Measurements from ENCODE around the gene MAEL. TPM values are rescaled to one million over a fixed set of nuclear protein-coding genes. Genes with fewer than 3 reads are reported as not detected.
A peak's percentile ranks its signal among the peaks of the same experiment; 100 is the strongest.

The MAEL gene
- total RNA-seq, 1 experiment from 2014 or later = 0.26 TPM

DNA sequence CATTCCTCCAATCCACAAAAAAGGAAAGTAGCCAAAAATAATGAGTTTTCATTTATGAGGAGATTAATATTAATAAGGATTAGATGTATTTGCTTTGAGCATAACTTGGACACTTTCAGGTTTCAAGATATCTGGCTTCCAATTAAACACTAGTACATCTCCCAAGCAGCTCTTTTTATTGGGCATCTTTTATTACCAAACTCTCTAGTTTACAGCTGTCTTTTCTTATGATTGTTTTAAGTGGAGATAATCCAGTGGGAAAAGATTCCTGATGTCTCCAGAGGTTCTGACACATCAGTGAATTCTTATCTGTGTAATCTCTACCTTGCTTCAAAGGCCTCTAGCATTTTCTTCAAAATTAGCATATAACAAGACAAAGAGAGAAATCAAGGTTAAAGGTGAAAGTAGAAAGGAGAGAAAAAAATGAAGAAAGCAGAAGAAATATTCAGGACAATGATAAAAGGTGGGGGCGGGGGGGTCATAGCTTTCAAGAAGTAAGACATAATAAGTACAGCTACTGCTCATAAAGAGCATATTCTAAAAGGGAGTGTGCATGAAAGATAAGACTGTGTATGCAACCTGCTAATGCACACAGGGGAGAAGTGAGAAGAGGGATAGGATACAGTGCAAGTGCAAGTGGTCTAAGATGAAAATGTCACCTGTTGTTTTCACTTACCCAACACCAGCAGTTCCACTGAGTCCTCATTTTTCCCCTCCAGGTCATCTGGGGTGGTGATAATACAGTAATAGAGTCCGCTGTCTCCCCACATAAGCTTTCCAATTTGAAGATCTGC lies 32.8 kb upstream of the MAEL start (continued):
- TF ChIP-seq ZNF532 (CRISPR knock-in tag; IDR thresholded peaks at IDR 0.05; ENCODE audit: borderline replicate concordance) = no peak
- TF ChIP-seq, protein P1, sequence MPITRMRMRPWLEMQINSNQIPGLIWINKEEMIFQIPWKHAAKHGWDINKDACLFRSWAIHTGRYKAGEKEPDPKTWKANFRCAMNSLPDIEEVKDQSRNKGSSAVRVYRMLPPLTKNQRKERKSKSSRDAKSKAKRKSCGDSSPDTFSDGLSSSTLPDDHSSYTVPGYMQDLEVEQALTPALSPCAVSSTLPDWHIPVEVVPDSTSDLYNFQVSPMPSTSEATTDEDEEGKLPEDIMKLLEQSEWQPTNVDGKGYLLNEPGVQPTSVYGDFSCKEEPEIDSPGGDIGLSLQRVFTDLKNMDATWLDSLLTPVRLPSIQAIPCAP (CRISPR knock-in tag; IDR thresholded peaks at IDR 0.05) = no peak
- TF ChIP-seq OVOL2 (CRISPR knock-in tag; IDR thresholded peaks at IDR 0.05; ENCODE audit: borderline replicate concordance) = no peak
- TF ChIP-seq FOXP4 (CRISPR knock-in tag; IDR thresholded peaks at IDR 0.05) = no peak
- no peak for TF ChIP-seq KAT7 (CRISPR knock-in tag; IDR thresholded peaks at IDR 0.05; ENCODE audit: borderline replicate concordance)
- TF ChIP-seq PRRX2 (CRISPR knock-in tag; IDR thresholded peaks at IDR 0.05) = no peak

DNA sequence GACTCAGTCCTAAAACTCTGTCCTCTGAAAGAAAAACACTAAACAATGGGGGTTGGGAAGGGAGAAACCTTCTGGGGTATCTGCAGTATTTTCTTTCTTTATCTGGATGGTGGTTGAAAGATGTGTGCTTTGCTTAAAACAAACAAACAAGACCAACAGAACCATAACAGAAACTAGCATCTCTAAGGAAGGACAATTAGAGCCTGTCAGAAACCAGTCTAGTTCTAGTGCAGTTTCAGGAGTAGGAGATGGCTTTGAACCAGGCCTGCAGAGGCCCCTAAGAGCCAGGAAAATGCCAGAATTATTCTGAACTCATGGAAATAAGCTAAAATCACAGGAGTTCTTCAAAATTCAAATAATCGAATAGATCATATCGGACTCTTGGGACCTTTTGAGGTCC lies 32.2 kb upstream of the MAEL start:
- H3K36me3 Mint-ChIP-seq = no peaks in the 10 kb centered on the region
- ATAC-seq = no peak
- no peak for TF ChIP-seq TP53 (CRISPR knock-in tag; IDR thresholded peaks at IDR 0.05)
- no peak for TF ChIP-seq JAZF1 (CRISPR knock-in tag; IDR thresholded peaks at IDR 0.05)
- TF ChIP-seq CDX4 (CRISPR knock-in tag; IDR thresholded peaks at IDR 0.05; ENCODE audit: borderline replicate concordance) = no peak
- TF ChIP-seq FOXP1 (CRISPR knock-in tag; IDR thresholded peaks at IDR 0.05; ENCODE audit: borderline replicate concordance) = no peak
- TF ChIP-seq ZNF263 (CRISPR knock-in tag; IDR thresholded peaks at IDR 0.05; ENCODE audit: low read depth) = no peak
- TF ChIP-seq, protein P2, sequence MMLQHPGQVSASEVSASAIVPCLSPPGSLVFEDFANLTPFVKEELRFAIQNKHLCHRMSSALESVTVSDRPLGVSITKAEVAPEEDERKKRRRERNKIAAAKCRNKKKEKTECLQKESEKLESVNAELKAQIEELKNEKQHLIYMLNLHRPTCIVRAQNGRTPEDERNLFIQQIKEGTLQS (CRISPR knock-in tag; conservative IDR thresholded peaks at IDR 0.05) = no peak
- no peak for DNase-seq (ENCODE audit: low spot score)
- no peak overlapping the region for H3K4me3 Mint-ChIP-seq
- peaks cover 20% of the 10 kb centered on the region for H3K27me3 Mint-ChIP-seq (ENCODE audit: low read depth)
- no peak overlapping the region for H3K27ac Mint-ChIP-seq
- ChIA-PET POLR2A (no interaction called here), CTCF (no interaction called here)
- H3K4me1 Mint-ChIP-seq = peaks cover 9% of the 10 kb centered on the region
- H3K9me3 Mint-ChIP-seq = no peaks in the 10 kb centered on the region

GRCh38 chr1:166960858-166961474 lies 28.1 kb upstream of the MAEL start:
- Mint-ChIP-seq H3K9me3 (no peaks in the 10 kb centered on the region), H3K36me3 (no peaks in the 10 kb centered on the region), H3K4me1 (no peaks in the 10 kb centered on the region), H3K4me3 (no peak overlapping the region), H3K27me3 (ENCODE audit: low read depth) (peaks cover 17% of the 10 kb centered on the region), H3K27ac (no peak overlapping the region)
- DNase-seq (ENCODE audit: low spot score) = no peak
- ChIA-PET POLR2A (no interaction called here), CTCF (no interaction called here)
- TF ChIP-seq, protein P3, sequence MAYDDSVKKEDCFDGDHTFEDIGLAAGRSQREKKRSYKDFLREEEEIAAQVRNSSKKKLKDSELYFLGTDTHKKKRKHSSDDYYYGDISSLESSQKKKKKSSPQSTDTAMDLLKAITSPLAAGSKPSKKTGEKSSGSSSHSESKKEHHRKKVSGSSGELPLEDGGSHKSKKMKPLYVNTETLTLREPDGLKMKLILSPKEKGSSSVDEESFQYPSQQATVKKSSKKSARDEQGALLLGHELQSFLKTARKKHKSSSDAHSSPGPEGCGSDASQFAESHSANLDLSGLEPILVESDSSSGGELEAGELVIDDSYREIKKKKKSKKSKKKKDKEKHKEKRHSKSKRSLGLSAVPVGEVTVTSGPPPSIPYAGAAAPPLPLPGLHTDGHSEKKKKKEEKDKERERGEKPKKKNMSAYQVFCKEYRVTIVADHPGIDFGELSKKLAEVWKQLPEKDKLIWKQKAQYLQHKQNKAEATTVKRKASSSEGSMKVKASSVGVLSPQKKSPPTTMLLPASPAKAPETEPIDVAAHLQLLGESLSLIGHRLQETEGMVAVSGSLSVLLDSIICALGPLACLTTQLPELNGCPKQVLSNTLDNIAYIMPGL (CRISPR knock-in tag; IDR thresholded peaks at IDR 0.05) = no peak
- TF ChIP-seq CDX4 (CRISPR knock-in tag; IDR thresholded peaks at IDR 0.05; ENCODE audit: borderline replicate concordance) = no peak
- 0 out of 2 replicates have a peak, but pooled peaks have one; percentile 20 for ATAC-seq
